HEK293 (cell line): Measurements from ENCODE around the gene CIB4.

Experiments used
- CTCF ChIA-PET: fragments of 350-600 bp; formaldehyde crosslinking; extraction: SDS; loops from one replicate; lab custom pipeline; 2021; ENCODE audit warnings: antibody characterized with exemption; lab: Yijun Ruan, JAX
- POLR2A ChIA-PET: fragments of 300-600 bp; formaldehyde crosslinking; extraction: SDS; loops from one replicate; lab custom pipeline; 2020; ENCODE audit warnings: antibody characterized with exemption, inconsistent platforms; lab: Yijun Ruan, JAX
- H3K27ac ChIP-seq: fragments of 200-500 bp; sonication (Bioruptor generic); 2 replicates; pipeline ENCODE4 v1.5.1; 2014; ENCODE audit warnings: low read depth, low read length, control low read depth, inconsistent platforms; ENCODE audit errors: extremely low read depth
- H3K36me3 ChIP-seq, 2 experiments: fragments of 200-500 bp in 1 of 2; sonication (Bioruptor generic) in 1 of 2; 1 replicate in 1 of 2; 2 replicates in 1 of 2; pipeline ENCODE4 v1.5.1; 2014 to 2017; ENCODE audit warnings: inconsistent platforms in 2 of 2, low read length in 2 of 2; ENCODE audit not compliant: control insufficient read depth in 2 of 2, insufficient read depth in 1 of 2
- H3K4me1 ChIP-seq: fragments of 200-500 bp; sonication (Bioruptor generic); 2 replicates; pipeline ENCODE4 v1.5.1; 2014; ENCODE audit warnings: mild to moderate bottlenecking, low read length, inconsistent platforms; ENCODE audit not compliant: control insufficient read depth, insufficient read depth
- H3K4me3 ChIP-seq: 2 replicates; pipeline ENCODE4 v1.5.1; 2011; ENCODE audit warnings: low read depth, mild to moderate bottlenecking, control low read depth, low read length, moderate library complexity
- H3K9me3 ChIP-seq: fragments of 200-500 bp; sonication (Bioruptor generic); 2 replicates; pipeline ENCODE4 v1.5.1; 2014; ENCODE audit warnings: low read depth, low read length, inconsistent platforms; ENCODE audit not compliant: control insufficient read depth, insufficient read depth
- HOXD13 ChIP-seq: sonication (generic); formaldehyde crosslinking; IDR thresholded peaks from 2 replicates; pipeline ENCODE4 v1.8.0; 2022; ENCODE audit warnings: missing genetic modification reagents, borderline replicate concordance
- IKZF3 ChIP-seq: fragments of 450-650 bp; IDR thresholded peaks from 2 replicates; pipeline ENCODE4 v1.5.0; 2018; ENCODE audit warnings: missing biosample characterization, mild to moderate bottlenecking, missing genetic modification characterization, moderate library complexity
- SP2 ChIP-seq: fragments of 450-650 bp; formaldehyde crosslinking; IDR thresholded peaks from 2 replicates; pipeline ENCODE4 v1.5.1; 2016; ENCODE audit warnings: missing biosample characterization, missing genetic modification characterization
- ZNF121 ChIP-seq: fragments of 450-650 bp; formaldehyde crosslinking; IDR thresholded peaks from 2 replicates; pipeline ENCODE4 v1.5.1; 2016; ENCODE audit warnings: missing biosample characterization, missing genetic modification characterization
- ZNF274 ChIP-seq, 2 experiments: fragments of 200-500 bp in 1 of 2; fragments of 450-650 bp in 1 of 2; sonication (Bioruptor generic) in 1 of 2; formaldehyde crosslinking in 1 of 2; IDR thresholded peaks; 2 replicates each; pipeline versions ENCODE4 v1.5.1 to v1.6.1; 2014 to 2016; ENCODE audit warnings: borderline replicate concordance in 1 of 2, inconsistent platforms in 1 of 2, low read length in 1 of 2, missing biosample characterization in 1 of 2, missing genetic modification characterization in 1 of 2
- ZNF571 ChIP-seq: fragments of 450-650 bp; formaldehyde crosslinking; IDR thresholded peaks from 2 replicates; pipeline ENCODE4 v1.5.0; 2017; ENCODE audit warnings: missing biosample characterization, missing genetic modification characterization
- ZNF596 ChIP-seq: fragments of 450-650 bp; IDR thresholded peaks from 2 replicates; pipeline ENCODE4 v1.5.0; 2018; ENCODE audit warnings: missing biosample characterization, mild to moderate bottlenecking, missing genetic modification characterization, moderate library complexity
- ZSCAN23 ChIP-seq: fragments of 450-650 bp; formaldehyde crosslinking; IDR thresholded peaks from 2 replicates; pipeline ENCODE4 v1.5.1; 2016; ENCODE audit warnings: missing biosample characterization, missing genetic modification characterization
- TF ChIP-seq, protein P1 (sequence below): fragments of 450-650 bp; formaldehyde crosslinking; conservative IDR thresholded peaks from 2 replicates; pipeline ENCODE4 v1.5.1; 2016; ENCODE audit warnings: low read depth, missing biosample characterization, missing genetic modification characterization
- TF ChIP-seq, protein P2 (sequence below): fragments of 450-650 bp; formaldehyde crosslinking; IDR thresholded peaks from 2 replicates; pipeline ENCODE4 v1.5.1; 2016; ENCODE audit warnings: missing biosample characterization, missing genetic modification characterization
- TF ChIP-seq, protein P3 (sequence below): fragments of 450-650 bp; formaldehyde crosslinking; conservative IDR thresholded peaks from 2 replicates; pipeline ENCODE4 v1.5.1; 2016; ENCODE audit warnings: low read depth, missing biosample characterization, missing genetic modification characterization
- TF ChIP-seq, protein P4 (sequence below): IDR thresholded peaks from 2 replicates; pipeline ENCODE4 v1.6.1; 2011; ENCODE audit warnings: mild to moderate bottlenecking, low read depth, low read length, borderline replicate concordance

CIB4 gene

DNA sequence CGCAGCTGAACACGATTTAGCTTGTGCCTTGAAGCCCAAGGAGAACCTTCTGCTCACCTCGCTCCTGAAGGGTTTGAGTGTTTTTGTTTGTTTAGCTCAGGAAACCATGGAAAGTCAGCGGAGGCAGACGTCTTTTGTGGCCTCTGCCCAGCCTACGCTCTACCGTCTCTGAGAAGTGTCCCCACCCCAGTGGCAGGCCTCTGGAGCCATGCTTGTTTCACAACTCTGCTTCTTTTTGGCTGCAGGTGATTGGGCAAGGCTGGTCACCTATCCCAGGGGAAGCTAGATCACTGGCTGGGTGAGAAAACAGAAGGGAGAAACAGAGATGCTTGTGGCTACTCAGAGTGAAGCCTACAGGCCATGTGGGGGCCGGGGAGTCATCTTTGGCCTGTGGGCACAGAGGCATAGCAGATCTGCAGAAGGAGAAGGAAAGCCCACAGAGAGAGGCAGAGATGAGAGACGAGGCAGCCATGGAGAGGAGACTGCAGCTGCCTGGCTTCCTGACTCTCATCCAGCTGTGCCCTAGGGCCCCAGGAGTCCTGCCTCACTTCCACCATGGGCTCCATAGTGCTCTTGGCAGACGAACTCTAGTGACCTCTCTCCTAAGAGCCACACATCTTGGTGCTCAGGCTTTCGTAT lies 50.1 kb downstream of the CIB4 start (continued):
- TF ChIP-seq, protein P1, sequence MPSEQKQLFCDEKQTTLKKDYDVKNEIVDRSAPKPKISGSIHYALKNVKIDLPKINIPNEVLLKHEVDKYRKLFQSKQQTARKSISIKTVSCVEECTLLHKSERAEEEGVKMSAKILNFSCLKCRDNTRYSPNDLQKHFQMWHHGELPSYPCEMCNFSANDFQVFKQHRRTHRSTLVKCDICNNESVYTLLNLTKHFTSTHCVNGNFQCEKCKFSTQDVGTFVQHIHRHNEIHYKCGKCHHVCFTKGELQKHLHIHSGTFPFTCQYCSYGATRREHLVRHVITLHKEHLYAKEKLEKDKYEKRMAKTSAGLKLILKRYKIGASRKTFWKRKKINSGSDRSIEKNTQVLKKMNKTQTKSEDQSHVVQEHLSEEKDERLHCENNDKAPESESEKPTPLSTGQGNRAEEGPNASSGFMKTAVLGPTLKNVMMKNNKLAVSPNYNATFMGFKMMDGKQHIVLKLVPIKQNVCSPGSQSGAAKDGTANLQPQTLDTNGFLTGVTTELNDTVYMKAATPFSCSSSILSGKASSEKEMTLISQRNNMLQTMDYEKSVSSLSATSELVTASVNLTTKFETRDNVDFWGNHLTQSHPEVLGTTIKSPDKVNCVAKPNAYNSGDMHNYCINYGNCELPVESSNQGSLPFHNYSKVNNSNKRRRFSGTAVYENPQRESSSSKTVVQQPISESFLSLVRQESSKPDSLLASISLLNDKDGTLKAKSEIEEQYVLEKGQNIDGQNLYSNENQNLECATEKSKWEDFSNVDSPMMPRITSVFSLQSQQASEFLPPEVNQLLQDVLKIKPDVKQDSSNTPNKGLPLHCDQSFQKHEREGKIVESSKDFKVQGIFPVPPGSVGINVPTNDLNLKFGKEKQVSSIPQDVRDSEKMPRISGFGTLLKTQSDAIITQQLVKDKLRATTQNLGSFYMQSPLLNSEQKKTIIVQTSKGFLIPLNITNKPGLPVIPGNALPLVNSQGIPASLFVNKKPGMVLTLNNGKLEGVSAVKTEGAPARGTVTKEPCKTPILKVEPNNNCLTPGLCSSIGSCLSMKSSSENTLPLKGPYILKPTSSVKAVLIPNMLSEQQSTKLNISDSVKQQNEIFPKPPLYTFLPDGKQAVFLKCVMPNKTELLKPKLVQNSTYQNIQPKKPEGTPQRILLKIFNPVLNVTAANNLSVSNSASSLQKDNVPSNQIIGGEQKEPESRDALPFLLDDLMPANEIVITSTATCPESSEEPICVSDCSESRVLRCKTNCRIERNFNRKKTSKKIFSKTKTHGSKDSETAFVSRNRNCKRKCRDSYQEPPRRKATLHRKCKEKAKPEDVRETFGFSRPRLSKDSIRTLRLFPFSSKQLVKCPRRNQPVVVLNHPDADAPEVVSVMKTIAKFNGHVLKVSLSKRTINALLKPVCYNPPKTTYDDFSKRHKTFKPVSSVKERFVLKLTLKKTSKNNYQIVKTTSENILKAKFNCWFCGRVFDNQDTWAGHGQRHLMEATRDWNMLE, result no peak
- TF ChIP-seq IKZF3 (no peak), ZNF274 (IDR thresholded peaks at IDR 0.05; ENCODE audit: low read length) (no peak), ZNF274 (tag by site-specific recombination; IDR thresholded peaks at IDR 0.05; ENCODE audit: borderline replicate concordance) (no peak)
- TF ChIP-seq, protein P2, sequence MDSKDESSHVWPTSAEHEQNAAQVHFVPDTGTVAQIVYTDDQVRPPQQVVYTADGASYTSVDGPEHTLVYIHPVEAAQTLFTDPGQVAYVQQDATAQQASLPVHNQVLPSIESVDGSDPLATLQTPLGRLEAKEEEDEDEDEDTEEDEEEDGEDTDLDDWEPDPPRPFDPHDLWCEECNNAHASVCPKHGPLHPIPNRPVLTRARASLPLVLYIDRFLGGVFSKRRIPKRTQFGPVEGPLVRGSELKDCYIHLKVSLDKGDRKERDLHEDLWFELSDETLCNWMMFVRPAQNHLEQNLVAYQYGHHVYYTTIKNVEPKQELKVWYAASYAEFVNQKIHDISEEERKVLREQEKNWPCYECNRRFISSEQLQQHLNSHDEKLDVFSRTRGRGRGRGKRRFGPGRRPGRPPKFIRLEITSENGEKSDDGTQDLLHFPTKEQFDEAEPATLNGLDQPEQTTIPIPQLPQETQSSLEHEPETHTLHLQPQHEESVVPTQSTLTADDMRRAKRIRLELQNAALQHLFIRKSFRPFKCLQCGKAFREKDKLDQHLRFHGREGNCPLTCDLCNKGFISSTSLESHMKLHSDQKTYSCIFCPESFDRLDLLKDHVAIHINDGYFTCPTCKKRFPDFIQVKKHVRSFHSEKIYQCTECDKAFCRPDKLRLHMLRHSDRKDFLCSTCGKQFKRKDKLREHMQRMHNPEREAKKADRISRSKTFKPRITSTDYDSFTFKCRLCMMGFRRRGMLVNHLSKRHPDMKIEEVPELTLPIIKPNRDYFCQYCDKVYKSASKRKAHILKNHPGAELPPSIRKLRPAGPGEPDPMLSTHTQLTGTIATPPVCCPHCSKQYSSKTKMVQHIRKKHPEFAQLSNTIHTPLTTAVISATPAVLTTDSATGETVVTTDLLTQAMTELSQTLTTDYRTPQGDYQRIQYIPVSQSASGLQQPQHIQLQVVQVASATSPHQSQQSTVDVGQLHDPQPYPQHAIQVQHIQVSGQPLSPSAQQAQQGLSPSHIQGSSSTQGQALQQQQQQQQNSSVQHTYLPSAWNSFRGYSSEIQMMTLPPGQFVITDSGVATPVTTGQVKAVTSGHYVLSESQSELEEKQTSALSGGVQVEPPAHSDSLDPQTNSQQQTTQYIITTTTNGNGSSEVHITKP (tag by site-specific recombination), result no peak

DNA sequence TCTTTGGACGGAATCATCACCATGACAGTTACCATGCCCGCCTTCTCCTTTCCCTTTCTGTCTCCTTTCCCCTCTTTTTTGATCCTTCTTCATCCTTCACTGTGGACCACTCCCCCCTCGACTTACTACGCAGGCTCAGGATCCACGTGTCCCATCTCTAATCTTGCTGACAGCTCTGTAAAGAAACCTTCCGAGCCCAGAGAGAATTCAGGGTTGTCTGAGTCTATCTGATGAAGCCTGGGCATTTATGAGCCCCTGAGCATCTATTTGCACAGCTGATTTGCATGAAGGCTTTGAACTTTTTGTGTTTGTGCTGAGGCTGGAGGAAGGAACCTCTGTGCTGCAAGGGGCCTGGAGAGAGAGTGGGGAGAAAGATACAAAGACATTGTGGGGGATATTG lies 50.7 kb downstream of the CIB4 start:
- POLR2A ChIA-PET, result no interaction called here
- no peak overlapping the region for H3K27ac ChIP-seq
- TF ChIP-seq ZSCAN23 (no peak), ZNF596 (no peak), ZNF571 (tag by site-specific recombination) (no peak), ZNF121 (no peak), HOXD13 (CRISPR knock-in tag) (no peak), SP2 (tag by site-specific recombination) (no peak)
- TF ChIP-seq, protein P3, sequence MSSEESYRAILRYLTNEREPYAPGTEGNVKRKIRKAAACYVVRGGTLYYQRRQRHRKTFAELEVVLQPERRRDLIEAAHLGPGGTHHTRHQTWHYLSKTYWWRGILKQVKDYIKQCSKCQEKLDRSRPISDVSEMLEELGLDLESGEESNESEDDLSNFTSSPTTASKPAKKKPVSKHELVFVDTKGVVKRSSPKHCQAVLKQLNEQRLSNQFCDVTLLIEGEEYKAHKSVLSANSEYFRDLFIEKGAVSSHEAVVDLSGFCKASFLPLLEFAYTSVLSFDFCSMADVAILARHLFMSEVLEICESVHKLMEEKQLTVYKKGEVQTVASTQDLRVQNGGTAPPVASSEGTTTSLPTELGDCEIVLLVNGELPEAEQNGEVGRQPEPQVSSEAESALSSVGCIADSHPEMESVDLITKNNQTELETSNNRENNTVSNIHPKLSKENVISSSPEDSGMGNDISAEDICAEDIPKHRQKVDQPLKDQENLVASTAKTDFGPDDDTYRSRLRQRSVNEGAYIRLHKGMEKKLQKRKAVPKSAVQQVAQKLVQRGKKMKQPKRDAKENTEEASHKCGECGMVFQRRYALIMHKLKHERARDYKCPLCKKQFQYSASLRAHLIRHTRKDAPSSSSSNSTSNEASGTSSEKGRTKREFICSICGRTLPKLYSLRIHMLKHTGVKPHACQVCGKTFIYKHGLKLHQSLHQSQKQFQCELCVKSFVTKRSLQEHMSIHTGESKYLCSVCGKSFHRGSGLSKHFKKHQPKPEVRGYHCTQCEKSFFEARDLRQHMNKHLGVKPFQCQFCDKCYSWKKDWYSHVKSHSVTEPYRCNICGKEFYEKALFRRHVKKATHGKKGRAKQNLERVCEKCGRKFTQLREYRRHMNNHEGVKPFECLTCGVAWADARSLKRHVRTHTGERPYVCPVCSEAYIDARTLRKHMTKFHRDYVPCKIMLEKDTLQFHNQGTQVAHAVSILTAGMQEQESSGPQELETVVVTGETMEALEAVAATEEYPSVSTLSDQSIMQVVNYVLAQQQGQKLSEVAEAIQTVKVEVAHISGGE (tag by site-specific recombination), result no peak
- TF ChIP-seq, protein P4, sequence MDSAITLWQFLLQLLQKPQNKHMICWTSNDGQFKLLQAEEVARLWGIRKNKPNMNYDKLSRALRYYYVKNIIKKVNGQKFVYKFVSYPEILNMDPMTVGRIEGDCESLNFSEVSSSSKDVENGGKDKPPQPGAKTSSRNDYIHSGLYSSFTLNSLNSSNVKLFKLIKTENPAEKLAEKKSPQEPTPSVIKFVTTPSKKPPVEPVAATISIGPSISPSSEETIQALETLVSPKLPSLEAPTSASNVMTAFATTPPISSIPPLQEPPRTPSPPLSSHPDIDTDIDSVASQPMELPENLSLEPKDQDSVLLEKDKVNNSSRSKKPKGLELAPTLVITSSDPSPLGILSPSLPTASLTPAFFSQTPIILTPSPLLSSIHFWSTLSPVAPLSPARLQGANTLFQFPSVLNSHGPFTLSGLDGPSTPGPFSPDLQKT, result no peak
- TF ChIP-seq, all 188 proteins: peak for 0
- Histone ChIP-seq H3K36me3 (no peaks in the 10 kb centered on the region), H3K4me3 (no peak overlapping the region), H3K4me1 (no peaks in the 10 kb centered on the region), H3K9me3 (no peaks in the 10 kb centered on the region)
- CTCF ChIA-PET, result interaction anchor here (0.5 to 1.5 kb wide), 3 partner anchors 12 to 129 kb away, joined by 3 to 9 read pairs (median 4); no protein-coding TSS in a partner anchor
